BJ (cell line): ENCODE measurements around the gene IL20RA. TPM values are rescaled to one million over a fixed set of nuclear protein-coding genes. Genes with fewer than 3 reads are reported as not detected.
A peak's percentile ranks its signal among the peaks of the same experiment; 100 is the strongest.

Source experiments
- CTCF ChIA-PET: fragments of 350-600 bp; formaldehyde crosslinking; extraction: SDS; loops from one replicate; lab custom pipeline; 2021; ENCODE audit warnings: antibody characterized with exemption, inconsistent platforms; lab: Yijun Ruan, JAX
- POLR2A ChIA-PET: fragments of 300-600 bp; sonication (Branson Sonifier 250); formaldehyde crosslinking; extraction: SDS; loops from one replicate; lab custom pipeline; 2021; ENCODE audit warnings: antibody characterized with exemption; lab: Charles Lee
- DNase-seq: peaks from one replicate; pipeline ENCODE4 v3.0.0-alpha.2; 2011; ENCODE audit warnings: low read depth
- H3K27me3 ChIP-seq: 2 replicates; pipeline ENCODE4 v1.6.0; 2011; ENCODE audit warnings: low read length; ENCODE audit not compliant: control insufficient read depth, insufficient read depth
- H3K36me3 ChIP-seq: 2 replicates; pipeline ENCODE4 v1.5.1; 2011; ENCODE audit warnings: low read length; ENCODE audit not compliant: control insufficient read depth, insufficient read depth
- H3K4me3 ChIP-seq: 2 replicates; pipeline ENCODE4 v1.5.1; 2011; ENCODE audit warnings: low read depth, mild to moderate bottlenecking, control low read depth, low read length
- polyA minus RNA-seq: library from RNA; depleted of rRNA, polyadenylated mRNA; stranded (reverse); fragments of >200 nt; gene quantifications from 2 replicates; pipeline ENCODE4 v1.2.3, GENCODE V29; 2011; rRNA and poly(A)+ RNA removed
- polyA plus RNA-seq: library from polyadenylated mRNA; depleted of rRNA; stranded (reverse); fragments of >200 nt; gene quantifications from 2 replicates; pipeline ENCODE4 v1.2.3, GENCODE V29; 2011; rRNA removed
- TF ChIP-seq, protein P1 (sequence below): IDR thresholded peaks from 2 replicates; pipeline ENCODE4 v1.5.1; 2011; ENCODE audit warnings: low read depth, mild to moderate bottlenecking, control low read depth, inconsistent platforms, low read length, moderate library complexity; ENCODE audit not compliant: insufficient read depth

Gene IL20RA, protein sequence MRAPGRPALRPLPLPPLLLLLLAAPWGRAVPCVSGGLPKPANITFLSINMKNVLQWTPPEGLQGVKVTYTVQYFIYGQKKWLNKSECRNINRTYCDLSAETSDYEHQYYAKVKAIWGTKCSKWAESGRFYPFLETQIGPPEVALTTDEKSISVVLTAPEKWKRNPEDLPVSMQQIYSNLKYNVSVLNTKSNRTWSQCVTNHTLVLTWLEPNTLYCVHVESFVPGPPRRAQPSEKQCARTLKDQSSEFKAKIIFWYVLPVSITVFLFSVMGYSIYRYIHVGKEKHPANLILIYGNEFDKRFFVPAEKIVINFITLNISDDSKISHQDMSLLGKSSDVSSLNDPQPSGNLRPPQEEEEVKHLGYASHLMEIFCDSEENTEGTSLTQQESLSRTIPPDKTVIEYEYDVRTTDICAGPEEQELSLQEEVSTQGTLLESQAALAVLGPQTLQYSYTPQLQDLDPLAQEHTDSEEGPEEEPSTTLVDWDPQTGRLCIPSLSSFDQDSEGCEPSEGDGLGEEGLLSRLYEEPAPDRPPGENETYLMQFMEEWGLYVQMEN
- not detected in 2 replicates for polyA plus RNA-seq
- polyA minus RNA-seq = not detected in 2 replicates

DNA sequence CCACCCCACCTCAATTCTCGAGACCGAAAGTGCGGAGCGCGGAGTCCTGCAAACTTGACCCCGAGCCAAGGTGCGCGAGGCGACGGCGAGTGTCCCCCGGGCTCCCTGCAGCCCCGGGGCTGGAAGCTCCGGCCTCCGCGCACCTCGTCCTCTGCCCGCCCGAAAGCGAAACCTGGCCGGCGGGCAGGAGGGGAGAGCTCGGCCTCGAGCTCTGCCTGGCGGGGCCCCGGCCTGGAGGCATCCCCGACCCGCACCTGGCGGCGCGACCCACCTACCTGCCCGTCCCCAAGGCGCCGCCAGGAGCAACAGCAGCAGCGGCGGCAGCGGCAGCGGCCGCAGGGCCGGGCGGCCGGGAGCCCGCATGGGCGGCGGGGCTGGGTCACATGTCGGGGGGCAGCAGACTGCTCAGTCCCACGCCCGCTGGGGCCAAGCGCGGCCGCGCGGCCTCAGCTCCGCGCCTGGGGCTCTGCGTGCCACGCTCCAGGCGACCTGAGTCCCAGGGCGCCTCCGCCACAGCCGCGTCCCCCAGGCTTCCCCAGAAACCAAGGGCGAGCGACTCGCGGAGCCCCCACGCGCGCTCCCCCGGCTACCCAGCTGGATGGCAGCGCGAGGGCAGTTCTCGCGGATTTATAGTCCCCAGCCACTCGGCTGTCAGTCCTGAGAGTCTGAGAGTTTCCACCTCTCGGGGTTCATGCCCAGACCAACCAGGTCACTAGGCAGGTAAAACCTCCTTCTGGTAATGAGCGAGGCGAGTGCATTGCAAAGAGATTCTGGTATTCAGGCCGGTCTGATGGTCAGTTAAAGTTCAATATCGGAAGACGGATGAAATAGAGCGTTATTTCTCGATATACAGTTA, at the start of gene IL20RA:
TSS of gene IL20RA (minus strand) at position 600 of the 856 bp plus-strand sequence. CDS start at position 363, 237 bp downstream.
- H3K4me3 ChIP-seq = peak within 1 kb of the TSS; percentile 77
- H3K36me3 ChIP-seq = no peaks in the 10 kb centered on the region
- TF ChIP-seq, protein P1, sequence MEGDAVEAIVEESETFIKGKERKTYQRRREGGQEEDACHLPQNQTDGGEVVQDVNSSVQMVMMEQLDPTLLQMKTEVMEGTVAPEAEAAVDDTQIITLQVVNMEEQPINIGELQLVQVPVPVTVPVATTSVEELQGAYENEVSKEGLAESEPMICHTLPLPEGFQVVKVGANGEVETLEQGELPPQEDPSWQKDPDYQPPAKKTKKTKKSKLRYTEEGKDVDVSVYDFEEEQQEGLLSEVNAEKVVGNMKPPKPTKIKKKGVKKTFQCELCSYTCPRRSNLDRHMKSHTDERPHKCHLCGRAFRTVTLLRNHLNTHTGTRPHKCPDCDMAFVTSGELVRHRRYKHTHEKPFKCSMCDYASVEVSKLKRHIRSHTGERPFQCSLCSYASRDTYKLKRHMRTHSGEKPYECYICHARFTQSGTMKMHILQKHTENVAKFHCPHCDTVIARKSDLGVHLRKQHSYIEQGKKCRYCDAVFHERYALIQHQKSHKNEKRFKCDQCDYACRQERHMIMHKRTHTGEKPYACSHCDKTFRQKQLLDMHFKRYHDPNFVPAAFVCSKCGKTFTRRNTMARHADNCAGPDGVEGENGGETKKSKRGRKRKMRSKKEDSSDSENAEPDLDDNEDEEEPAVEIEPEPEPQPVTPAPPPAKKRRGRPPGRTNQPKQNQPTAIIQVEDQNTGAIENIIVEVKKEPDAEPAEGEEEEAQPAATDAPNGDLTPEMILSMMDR = no peak
- no peak for DNase-seq
- POLR2A ChIA-PET = no interaction called here
- CTCF ChIA-PET = interaction anchor here (1.4 kb wide), 2 partner anchors 20 to 32 kb away, joined by 4 to 5 read pairs; no protein-coding TSS in a partner anchor
- peaks cover 7% of the 10 kb centered on the region; the same call in 1 of the 2 replicates for H3K27me3 ChIP-seq

DNA sequence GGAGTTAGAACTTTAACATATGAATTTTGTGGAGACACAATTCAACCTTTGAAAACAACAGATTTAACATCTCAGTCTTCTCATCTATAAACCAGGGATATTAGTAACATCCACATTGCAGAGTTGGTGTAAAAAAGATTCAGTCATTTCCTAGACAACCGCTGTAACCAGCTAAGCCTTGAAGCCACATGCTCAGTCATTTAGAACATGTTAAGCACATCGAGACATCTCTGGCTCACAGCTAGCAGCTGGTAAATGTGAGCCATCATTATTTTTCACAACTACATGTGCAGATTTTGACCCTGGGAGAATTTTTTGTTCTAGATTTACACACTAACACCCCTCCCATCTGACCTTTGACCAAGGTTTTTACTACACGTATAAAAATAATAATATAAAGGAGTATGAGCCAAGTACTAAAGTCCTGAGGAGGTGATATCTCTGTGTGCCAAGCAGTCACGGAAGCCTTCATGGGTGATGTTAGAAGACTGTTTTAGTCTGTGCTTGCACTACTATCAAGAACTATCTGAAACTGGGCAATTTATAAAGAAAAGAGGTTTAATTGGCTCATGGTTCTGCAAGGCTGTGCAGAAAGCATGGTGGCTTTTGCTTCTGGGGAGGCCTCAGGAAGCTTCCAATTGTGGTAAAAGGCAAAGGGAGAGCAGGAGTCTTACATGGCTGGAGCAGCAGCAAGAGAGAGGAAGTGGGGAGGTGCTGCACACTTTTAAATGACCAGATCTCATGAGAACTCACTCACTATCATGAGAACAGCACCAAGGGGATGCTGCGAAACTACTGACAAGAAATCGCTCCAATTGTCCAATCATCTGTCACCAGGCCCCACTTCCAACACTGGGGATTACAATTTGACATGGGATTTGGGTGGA, 48.7 kb upstream of the IL20RA start:
- TF ChIP-seq, protein P1 = no peak
- no peak overlapping the region for H3K4me3 ChIP-seq
- 0 out of 2 replicates have a peak, but pooled peaks cover 3% of the 10 kb centered on the region for H3K27me3 ChIP-seq
- DNase-seq = no peak
- ChIA-PET POLR2A (no interaction called here), CTCF (interaction anchor here (0.5 to 4.6 kb wide), 20 partner anchors 8 to 548 kb away, joined by 3 to 34 read pairs (median 4); no protein-coding TSS in a partner anchor)
- no peaks in the 10 kb centered on the region for H3K36me3 ChIP-seq

DNA sequence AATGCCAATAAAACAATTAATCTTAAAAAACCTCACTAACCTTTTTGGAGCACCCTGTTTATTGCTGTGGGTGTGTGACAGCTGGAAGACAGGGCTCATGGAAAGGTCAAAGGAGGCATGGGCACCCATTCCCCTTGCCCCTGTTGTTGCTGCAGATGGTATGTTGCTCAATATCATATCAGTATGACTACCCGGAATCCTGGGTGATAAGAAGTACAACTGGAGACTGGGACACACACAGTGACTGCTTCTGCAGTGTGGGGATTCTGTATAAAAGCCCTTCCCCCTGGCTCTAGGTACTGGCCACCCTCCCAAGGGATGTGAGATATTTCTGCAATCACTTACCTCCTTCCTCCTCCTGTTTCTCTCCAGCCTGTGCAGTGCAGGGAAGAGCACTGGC, 47.3 kb upstream of the IL20RA start:
- H3K36me3 ChIP-seq = no peaks in the 10 kb centered on the region
- ChIA-PET CTCF (no interaction called here), POLR2A (no interaction called here)
- DNase-seq = no peak
- H3K27me3 ChIP-seq = 0 out of 2 replicates have a peak, but pooled peaks cover 3% of the 10 kb centered on the region
- TF ChIP-seq, protein P1 = no peak
- H3K4me3 ChIP-seq = no peak overlapping the region

DNA sequence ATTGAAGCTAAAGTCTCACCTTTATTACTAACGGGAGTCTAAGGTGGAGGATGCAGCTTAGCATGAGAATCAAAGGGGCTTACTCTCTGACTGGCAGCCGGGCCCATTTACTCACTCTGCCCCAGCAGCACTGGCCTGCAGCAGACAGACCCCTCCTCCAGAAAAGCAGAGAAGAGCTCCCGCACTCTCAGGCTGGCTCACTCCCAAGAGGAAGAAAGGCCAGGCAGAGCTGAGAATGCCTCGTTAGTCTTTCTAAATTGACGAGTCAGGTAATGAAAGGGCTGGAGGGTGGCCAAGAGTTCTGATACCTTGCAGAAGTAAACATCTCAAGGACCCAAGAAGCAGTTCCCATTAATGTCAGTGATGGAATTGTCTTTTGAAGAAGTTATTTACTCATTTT, 44.5 kb upstream of the IL20RA start:
- H3K36me3 ChIP-seq = no peaks in the 10 kb centered on the region
- H3K4me3 ChIP-seq = no peak overlapping the region
- DNase-seq = no peak
- CTCF ChIA-PET = interaction anchor here (1.4 to 1.8 kb wide), 3 partner anchors 8 to 76 kb away, joined by 3 to 6 read pairs (median 4); no protein-coding TSS in a partner anchor
- no peaks in the 10 kb centered on the region for H3K27me3 ChIP-seq
- POLR2A ChIA-PET = no interaction called here
- TF ChIP-seq, protein P1 = no peak
